ENCODE results near the gene PLSCR4.

Gene PLSCR4

GRCh38 chr3:146159616-146160320, 91.1 kb downstream of the PLSCR4 start:
- DNase-seq, result no peak

- DNase-seq, result no peak
Observed at GRCh38 chr3:146159037-146159436, 91.9 kb downstream of the PLSCR4 start.

DNA sequence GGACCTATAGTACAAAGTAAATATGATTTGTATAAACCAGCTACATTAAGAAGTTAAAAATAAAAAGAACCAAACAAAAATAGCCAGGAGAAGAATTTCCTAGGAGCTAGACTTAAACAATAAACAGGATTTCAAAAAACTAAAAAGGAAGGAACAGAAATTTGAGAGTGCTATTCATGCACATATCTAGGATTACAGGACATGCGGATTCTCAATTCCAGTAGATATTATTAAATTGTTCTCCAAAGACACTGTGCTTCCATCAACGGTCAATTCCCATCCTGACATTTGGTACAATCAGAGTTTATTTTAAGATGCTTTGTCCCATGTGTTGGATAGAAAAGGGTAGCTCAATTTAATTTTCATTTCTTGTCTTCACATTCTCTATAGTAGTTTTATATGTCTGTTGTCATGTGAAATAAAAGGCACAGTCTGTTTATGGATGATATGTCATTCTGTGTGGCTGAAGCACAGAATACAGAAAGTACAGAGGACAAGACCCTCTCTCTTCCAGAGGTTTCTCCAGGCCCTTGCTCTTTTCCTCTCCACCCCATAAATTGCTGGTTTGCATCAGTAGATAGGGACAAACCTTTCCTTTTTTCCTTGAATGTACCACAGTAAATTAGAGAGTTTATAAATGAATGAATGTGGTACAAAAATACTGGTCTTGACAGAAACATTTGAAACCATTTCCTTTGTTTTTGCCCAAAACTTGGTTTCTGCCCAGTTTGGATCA, 93.4 kb downstream of the PLSCR4 start:
- DNase-seq, result no peak

DNA sequence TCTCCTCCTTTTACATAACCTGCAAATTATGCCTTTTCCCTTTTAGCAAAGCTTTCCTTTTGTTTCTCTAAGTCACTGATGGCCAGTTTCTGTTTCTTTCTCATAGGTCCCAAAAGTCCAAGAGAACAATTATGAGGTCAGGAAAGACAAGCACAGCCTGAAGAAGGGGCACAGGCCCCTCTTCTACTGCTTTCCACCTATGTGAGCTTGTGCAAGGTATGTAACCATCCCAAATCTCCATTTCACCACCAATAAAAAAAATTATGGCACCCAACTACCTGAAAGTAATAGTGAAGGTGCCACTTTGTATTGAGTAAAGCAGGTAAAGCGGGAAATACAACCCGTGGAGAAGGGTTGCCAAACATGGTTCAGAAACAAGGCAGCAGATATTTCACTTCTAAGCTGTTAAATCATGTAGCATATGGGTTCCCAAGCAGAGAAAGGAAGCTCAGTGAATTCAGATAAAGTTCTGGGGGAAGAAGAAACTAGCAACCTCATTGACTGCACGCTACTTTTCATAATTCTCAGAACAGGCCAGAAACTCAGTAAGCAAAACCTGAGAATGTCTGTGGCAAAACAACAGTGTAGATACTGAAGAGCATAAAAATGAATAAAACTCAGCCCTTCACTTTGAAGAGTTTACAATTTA, 94.1 kb downstream of the PLSCR4 start:
- no peak for DNase-seq

DNA sequence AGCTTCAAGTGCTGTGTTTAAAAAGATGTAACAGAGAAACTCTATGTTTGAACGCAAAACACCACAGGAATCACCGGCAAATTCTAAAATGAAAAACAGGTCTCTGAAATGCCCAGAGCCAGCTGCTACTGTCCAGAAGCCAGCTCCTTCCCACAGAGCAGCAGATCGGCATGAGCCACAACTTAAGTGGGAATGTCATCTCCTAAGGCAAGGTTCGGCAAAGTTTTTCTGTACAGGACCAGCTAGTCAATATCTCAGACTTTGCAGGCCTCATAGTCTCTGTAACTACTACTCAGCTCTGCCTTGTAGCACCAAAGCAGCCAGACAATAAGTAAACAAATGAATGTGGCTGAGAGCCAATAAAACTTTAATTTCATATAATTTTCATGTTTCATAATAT, 94.8 kb downstream of the PLSCR4 start:
- no peak for DNase-seq

DNA sequence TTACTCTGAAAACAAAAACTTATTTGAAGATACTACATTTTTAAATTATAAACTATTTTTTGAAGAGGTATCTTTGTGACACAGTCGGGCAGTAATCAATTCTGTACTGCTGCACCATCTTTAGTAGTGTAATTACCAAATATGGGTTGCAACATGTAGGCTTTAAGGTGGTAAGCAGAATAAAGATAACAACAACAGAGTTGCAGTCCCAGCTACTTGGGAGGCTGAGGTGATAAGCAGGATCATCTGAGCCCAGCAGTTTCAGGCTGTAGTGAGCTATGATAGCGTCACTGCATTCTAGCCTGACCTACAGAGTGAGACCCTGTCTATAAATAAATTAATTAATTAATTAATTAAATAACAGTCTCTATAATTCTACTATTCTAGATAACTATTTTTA, 95.9 kb downstream of the PLSCR4 start:
- no peak for DNase-seq

DNA sequence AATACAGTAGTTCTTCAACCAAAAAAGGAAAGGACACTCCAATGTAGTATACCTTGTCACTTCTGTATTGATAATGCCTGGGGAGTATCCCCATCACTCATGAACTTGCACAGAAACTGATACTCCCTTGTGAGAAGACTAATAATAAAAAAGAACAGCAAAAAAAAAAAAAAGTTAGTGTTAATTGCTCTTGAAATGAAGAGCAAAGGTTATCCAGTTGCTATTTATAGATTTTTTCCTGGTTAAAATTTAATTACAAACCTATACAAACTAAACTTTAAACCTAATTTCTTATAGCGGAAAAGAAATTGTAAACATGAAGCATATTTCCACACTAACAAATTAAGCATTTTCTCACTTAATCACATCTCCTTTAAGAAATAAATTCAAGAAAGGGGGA, 96.6 kb downstream of the PLSCR4 start:
- DNase-seq, result no peak

DNA sequence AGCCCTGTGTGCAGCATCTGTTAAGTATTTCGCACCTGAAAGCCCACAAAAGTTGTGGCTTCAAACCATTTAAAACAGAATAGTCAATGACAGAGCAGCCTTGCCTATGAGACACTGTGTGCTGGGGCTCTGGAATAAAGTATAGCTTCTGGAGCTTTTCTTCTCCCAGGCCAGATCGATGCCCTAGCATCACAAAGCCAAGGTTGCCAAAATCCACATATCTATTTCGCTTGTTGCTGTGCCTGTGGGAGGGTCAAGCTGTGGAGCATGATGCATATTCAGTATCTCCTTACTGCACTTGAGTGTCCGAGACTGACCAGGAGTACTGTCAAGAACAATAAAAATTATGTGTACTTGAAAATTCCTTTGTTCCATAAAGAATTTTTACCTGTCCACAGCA, 97.5 kb downstream of the PLSCR4 start:
- no peak for DNase-seq

- no peak for DNase-seq
Observed at GRCh38 chr3:146152834-146153233, 98.1 kb downstream of the PLSCR4 start.

DNA sequence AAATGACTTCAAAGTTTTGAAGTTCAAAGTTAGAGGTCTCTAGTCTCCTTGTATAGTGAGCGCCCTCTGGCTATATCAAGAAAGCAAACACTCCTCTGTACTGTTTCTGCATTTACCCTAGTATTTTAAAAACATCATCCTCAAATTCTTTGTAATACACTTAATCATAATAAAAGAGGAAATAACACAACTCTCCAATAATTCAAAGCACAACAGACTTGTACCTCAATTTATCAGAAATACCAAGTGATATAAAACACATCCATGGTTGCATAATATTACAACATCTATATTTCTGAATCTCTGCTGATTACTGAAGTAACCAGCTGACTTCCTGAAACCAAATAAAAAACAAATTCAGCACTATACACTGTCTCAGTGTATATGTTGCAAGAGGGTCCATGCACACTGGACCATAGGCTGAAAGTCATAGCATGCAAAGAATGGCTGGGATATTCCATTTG, 102.4 kb downstream of the PLSCR4 start:
- no peak for DNase-seq

GRCh38 chr3:146145642-146146041, 105.3 kb downstream of the PLSCR4 start:
- no peak for DNase-seq

- DNase-seq, result no peak
Observed at GRCh38 chr3:146142757-146143156, 108.1 kb downstream of the PLSCR4 start.

Measured in SIG-M5 (cell line).